GM18502 (cell line): Measurements from ENCODE around the gene HIGD1B.

Experiments used
- ATAC-seq: cut with Tn5 transposase; IDR thresholded peaks from one replicate; pipeline ENCODE4 v1.9.1; 2021; ENCODE audit warnings: mild to moderate bottlenecking; ENCODE audit not compliant: unreplicated experiment, poor library complexity

HIGD1B gene

DNA sequence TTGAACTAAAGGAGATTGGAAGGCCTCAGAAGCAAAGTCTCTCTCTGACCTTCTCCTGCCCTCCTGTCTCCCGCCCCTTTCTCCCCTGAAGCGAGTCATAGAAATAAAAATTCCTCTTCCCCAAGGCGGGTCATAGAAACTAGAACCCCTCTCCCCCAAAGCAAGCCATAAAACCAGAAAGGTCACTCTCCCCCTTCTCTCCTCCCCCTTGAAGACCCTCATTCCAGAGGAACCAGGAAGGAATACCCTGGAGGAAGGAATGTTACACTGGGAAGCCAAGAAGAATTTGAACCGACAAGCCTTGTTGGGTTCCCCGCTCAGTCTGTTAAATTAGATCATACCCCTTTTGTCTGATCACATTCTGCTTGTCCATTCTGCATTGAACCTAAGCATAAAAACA is 14.9 kb upstream of the HIGD1B start:
- ATAC-seq: no peak

DNA sequence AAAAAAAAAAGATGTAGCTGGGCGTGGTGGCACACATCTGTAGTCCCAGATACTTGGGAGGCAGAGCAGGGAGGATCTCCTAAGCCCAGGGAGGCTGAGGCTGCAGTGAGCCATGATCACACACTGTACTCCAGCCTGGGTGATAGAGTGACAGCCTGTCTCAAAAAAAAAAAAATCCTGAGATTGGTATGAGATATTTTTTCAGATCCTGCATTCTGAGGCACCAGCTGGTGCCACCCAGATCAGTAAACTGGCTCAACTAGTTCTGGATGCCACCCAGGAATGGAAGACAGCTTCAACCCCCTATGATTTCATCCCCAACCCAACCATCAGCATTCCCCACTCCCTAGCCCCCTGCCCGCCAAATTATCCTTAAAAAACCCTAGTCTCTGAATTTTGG is 10.5 kb upstream of the HIGD1B start:
- ATAC-seq: no peak

DNA sequence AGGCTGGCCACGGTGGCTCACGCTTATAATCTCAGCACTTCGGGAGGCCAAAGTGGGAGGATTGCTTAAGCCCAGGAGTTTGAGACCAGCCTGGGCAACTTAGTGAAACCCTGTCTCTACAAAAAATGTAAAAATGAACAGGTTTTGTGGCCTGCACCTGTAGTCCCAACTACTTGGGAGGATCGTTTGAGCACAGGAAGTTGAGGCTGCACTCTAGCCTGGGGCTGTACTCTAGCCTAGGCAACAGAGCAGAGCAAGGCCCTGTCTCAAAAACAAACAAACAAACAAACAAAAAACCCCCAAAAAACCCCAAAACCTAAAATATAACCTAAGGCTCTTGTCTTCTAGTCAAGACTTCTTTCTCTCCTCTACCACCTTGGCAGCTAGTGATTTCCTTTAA is 7.4 kb upstream of the HIGD1B start:
- no peak for ATAC-seq

DNA sequence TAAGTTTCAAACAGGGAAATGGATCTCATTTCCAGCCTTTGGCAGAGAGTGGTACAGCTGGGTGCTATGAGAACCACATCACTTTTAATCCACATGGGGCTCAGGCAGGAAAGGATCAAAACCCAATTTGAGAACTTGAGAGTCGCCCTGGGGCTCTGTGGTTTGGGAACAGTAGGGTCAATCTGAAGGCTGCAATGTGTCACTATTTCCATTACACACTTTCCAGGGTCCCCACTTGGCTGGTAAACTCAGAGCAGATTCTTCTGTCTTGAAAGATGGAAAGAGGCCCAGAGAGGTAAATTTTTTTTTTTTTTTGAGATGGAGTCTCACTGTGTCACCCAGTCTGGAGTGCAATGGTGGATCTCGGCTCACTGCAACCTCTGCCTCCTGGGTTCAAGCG is 6.7 kb upstream of the HIGD1B start:
- no peak for ATAC-seq

DNA sequence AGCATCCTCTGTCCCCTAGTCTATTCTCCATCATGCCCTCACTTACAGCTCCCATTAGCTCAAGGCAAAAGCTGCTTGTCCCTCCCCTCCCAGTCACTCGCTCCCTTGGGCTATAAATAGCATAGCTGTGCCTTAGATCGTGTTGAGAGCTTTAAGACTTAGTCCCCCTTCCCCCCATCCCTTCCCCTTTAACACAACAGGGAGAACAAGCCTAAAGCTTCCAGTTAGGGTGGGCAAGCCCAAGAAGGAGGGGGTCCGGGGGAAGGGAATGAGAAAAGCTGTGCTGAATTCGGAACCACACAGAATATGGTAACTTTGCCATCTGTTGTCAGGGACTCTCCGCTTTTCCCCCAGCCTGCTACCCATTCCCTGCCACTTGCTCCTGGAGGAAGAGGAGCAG is 4.9 kb upstream of the HIGD1B start:
- no peak for ATAC-seq

DNA sequence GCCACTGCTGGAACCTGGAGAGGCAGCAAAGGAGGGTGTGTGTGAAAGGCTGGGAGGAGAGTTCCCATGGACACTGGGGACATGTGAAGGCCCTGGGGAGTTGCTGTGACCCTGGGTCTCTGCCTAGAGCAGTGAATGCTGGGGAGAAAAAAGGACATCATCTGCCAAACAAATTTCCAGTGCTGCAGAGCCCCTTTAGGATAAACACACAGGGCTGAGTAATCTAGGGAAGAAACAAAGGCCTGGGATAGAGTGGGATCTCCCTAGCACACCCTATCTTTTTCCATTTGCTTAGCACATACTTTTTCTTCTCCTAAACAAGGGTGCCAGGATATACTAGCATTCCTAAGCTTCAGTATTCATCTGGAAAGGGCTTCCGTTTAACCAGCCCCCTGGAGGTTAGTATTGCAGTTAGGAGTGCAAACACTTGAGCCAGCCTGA is 3.3 kb upstream of the HIGD1B start:
- no peak for ATAC-seq

DNA sequence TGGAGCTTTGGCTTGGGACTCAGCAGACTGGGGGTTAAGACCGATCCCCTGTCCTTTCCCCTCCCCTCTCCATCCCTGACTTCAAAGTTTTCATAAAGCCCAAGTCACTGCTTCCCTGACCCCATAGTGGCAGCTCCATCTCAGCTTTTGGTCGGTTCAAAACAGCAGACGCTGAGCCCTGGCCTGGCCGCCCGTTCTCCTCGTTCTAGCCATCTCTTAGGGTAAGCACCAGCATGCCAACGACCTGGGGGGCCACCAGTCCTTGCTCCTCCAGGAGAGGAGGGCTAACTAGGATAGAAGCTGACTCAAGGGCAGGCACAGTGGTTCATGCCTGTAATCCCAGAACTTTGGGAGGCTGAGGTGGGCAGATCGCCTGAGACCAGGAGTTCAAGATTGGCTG is 1.5 kb upstream of the HIGD1B start:
- ATAC-seq: no peak

DNA sequence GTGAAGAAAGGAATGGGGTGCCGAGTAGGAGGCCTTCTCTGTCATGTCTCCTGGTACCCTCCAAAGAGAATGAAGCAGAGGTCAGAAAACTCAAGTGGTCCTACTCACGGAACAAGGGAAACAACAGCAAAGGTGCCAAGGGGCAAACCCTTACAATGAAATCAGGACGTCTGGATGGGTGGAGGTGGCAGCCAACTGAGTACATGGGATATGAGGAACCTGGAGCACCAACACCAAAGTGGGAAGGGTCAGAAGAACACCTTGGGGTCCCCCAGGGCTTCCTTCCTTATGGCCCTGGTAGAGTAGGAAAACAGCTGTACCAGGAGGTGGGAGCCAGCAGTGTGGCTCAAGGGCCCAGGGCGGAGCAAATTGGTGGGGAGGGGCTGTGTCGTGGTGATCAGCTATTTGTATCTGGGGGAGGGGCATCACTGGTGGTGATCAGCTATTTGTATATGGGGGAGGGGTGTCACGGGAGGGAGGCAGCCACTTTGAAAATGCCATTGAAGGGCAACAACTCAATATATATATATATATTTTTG is 643 bp downstream of the HIGD1B start:
- ATAC-seq: no peak

DNA sequence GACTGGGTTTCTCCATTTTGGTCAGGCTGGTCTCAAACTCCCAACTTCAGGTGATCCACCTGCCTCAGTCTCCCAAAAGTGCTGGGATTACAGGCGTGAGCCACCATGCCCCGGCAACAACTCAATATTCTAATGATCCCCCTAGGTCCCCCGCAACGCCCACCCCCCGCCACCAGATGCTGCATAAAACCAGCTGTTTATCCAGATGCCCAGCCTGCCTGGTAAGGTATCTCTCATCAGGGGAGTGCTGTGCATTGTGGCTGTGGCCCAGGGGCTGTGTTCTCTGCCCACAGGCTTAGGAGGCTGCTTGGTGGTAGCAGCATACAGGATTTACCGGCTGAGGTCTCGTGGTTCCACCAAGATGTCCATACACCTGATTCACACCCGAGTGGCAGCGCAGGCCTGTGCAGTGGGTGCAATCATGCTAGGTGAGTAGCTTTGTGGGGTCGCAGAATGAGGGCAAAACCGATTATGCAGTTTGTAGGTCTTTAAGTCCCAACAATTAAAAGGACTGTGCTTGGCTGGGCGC is 1.3 kb downstream of the HIGD1B start:
- no peak for ATAC-seq

DNA sequence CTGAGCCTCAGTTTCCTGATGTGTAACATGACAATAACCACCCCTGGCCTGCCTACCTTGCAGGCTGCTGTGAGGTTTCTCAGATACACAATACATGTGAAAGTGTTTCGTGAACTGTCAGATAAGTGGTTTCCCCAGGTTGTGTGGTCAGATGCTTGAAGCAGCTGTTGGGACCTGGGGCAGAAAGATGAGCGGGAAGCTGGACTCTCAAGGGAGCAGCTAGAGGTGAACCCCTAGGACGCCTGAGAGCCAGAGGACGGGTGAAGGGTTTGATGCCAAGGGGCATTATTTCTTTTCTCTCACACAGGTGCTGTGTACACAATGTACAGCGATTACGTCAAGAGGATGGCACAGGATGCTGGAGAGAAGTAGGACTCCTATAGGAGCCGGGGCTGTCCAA is 2.3 kb downstream of the HIGD1B start:
- no peak for ATAC-seq

DNA sequence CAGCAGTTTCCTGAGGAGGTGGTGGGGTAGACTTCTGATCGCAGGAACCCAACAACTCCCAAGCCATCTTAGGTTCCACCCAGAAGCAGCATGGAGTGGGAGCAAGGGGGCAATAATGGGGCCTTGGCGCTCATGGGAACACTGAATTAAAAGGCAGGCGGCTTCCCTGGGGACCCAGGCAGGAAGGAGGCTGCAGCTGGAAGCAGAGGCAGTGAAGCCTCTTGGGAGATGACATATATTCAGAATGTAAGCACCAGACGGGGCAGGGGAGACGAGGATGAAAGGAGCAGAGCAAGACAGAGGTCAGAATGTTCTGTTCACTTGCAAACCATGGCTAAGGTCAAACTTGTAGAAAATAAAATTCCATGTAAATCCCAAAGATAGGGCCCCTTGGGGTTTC is 2.9 kb downstream of the HIGD1B start:
- no peak for ATAC-seq

DNA sequence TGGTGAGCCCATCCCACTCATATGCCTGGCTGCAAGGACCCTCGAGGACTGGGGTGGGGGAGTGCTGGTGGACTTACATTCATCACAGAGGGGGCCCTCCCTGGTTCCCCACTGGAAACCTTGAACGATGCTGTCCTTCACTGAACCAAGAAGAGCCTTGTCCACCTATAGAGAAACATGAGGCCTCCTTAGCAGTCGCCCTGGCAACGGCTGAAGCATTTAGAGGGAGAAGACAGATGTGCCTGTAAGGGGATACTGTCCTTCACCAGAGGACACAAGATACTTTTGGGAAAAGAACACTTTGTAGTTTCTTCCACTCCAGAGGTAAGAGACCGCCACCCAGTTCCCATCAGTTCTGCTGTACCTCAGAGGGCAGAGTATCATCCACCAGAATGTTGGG is 6.5 kb downstream of the HIGD1B start:
- no peak for ATAC-seq

DNA sequence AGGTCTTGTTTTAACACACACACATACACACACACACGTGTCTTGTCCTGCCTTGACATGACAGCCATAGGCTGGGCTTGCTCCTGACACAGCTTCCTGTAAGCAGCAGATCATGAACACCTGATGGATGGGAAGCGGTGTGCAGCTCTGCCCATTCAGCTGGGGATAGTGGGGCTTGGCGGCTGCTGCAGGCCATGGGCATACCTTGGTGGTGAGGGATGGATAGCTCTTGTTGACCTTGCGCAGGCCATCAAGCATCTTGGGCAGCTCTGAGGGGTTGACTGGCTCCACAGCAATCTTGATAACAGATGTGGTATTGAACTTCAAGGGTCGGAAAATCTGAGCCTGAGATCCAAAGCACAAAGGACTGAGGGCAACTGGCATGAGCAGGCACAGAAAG is 12.0 kb downstream of the HIGD1B start:
- ATAC-seq: no peak

DNA sequence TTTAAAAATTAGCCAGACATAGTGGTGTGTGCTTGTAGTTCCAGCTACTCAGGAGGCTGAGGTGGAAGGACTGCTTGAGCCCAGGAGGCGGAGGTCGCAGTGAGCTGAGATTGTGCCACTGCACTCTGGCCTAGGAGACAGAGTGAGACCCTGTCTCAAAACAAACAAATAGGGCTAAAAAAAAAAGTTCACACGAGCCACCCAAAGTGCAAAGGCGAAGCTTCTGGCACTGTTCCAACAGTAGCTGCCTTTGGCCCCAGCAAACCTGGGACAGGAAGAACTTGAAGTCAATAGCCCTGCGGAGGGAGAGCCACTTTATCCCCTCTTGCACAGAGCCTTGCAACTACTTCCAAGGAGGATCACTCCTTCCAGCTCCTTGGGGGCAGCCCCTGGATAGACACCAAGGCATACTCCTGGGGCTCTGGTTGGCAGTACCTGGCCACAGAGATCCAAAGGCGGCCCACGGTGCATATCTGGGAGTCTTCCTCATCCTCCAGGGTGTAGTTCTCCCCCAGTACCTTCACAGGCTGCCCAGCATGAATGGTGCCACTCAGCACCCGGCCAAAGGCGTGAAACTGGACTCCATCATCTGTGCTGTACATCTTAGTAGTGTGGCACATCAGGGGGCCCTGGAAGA is 14.7 kb downstream of the HIGD1B start:
- ATAC-seq: no peak

DNA sequence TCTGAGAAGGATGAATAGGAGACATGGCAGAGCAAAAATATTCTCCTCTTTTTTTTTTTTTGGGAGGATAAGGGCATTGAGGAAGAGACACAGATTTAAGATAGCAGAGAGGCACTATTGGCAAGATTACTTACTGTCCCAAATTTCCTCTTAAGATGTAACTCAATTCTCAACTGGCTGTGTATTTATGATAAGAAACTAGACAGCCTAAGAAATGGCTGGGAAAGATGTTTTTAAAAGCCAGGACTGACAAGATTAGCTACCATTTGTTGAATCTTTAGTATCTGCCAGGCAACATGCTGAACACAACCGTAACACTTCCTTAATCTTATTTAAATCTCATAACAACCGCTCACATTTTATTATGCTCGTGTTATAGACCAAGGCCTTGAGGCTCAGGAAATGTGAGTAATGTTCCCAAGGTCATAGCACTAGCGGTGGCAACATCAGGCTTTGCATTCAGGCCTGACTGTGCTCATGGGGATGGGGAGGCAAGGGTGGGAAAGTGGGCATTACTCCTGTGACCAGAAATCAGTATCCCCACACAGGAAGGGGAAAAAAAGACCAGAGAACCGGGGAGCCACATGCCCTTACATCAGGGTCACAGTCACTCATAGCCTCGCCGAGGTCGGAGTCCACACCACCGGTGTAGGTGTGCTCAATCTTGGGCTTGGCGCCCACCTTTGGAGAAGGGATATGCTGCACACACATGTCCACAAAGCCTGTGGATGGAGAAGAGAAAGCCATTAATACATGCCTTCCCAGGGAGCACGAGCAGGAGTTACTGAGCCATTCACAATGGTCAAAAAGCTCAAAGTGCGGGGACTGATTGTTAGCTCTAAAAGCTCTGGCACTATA is 15.6 kb downstream of the HIGD1B start:
- ATAC-seq: no peak

DNA sequence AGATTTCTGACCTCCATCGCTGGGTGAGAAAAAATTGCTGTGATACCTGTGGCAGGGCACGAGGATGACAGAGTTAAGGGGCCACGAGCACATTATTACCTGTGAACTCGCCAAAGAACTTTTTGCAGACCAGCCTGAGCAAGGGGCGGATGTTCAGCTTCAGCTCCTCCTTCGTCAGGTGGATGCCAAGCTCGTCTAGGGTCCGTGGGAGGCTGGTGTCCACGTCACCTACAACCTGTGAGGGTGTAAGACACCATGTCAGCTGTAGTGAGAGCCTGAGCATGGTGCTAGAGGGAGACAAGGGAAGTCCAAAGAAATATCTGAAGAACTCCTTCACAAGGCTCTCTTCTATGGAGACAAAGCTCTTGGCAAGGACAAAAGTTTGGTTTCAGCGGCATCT is 17.1 kb downstream of the HIGD1B start:
- ATAC-seq: no peak

DNA sequence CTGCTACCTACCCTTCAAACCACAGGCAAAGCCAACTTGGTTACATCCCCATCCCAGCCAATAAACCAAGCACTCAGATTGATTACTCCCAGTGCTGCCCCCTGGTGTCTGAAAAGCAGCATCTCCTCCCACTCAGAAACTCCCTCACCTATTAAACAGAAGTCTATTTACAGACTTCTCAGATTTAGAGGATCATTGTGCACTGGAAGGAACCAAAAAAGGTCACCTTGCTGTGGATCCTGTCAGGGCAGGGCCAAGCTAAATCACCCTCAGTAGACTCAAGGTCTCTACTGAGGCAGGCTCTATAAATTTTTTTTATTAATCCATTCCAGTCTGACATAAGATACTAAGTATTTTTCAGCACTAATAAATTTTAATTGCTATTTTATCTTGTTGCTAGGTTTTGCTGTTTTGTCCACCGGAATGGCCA is 17.6 kb downstream of the HIGD1B start:
- ATAC-seq: no peak

DNA sequence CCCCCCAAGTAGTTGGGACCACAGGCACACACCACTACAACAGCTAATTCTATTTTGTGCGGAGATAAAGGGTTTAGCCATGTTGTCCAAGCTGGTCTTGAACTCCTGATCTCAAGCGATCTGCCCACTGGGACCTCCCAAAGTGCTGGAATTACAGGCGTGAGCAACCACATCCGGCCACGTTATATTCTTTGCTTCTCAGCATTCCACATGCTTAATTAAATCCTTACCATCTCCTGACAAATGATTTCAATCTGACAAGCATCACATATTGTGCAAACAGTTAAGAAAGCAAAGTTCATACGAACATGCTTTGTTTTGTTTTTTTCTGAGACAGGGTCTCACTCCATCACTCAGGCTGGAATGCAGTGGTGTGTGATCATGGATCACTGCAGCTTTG is 18.2 kb downstream of the HIGD1B start:
- ATAC-seq: no peak

DNA sequence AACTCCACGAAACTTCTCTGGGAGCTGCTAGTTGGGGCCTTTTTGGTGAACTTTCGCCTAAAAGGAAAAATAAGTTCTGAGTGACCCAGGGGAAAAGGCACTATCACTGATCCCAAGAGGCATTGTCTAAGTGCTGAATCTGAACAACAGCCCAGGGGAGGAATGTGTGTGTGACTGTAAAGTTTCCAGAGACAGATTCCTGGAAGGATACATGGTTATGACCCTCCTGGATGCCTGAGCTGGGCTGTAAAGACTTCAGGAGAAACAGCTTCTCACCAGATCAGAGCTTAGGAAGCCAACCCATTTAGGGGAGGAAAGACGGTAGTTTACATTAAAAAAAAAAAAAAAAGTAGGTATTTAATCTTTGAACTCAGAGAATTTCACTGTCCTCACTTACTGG is 20.2 kb downstream of the HIGD1B start:
- ATAC-seq: no peak

DNA sequence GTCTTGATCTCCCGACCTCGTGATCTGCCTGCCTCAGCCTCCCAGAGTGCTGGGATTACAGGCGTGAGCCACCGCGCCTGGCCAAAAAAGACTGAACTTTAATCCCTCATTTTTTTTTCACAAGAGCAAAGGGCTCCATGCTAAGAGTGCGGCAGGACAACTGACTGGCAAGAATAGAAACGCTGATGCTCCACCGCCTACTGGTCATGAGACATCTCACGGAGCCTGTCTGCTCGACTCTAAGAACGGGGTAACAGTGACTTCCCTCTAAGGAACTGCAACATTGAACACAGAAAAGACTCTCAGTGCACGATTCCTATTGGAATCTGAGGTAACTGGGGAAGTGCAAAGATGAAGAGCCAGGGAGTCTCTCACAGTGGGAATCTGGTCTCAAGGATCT is 23.9 kb downstream of the HIGD1B start:
- no peak for ATAC-seq

DNA sequence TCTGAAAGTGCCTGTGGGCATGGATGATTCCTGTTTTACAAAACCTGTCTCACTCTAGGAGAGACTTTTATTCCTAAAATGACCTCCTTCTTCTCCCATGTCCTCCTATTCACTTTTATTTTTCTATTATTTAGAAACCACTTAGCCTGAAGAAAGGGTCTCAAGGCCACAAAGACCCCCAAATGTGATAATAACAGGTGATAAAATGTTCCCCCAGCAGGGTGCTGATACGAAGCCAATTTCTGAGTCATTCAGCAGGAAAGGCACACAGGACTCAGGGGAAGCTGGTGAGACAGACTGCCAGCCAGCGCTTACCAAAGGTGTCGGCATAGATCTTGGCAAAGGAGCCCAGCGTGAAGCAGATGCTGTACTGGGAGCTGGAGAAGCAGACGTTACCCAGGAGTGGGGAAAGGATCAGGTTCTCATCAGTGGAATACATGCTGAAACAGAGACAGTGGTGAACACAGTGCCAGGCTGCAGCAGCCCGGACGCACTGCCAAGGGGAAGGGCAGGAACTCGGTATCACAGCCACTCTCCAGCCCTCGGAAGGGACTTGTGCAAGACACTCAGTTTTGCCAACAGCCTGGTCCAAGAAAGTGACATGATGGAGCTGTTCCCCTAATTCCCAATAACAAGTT is 24.6 kb downstream of the HIGD1B start:
- ATAC-seq: no peak
